HG02798 (cell line): ENCODE results near the gene RIPOR1.
"Not testable (repeated sequence)": the region's sequence is repeated elsewhere in the genome, so short reads cannot be mapped to it uniquely, and the experiment has no call there.

Experiments
- ATAC-seq: cut with Tn5 transposase; IDR thresholded peaks from one replicate; pipeline ENCODE4 v1.9.1; 2021; ENCODE audit warnings: mild to moderate bottlenecking; ENCODE audit not compliant: unreplicated experiment, poor library complexity

Gene RIPOR1

GRCh38 chr16:67528222-67528869 lies at the start of gene RIPOR1:
TSS of gene RIPOR1 (plus strand) at chr16:67528829. CDS start at chr16:67538447, 9,618 bp downstream.
- ATAC-seq, result peak; percentile 49

- ATAC-seq, result peak; percentile 97
Observed at GRCh38 chr16:67480833-67481560, 47.6 kb upstream of the RIPOR1 start, which contains the start of gene ATP6V0D1. TSS of gene ATP6V0D1 (minus strand) at chr16:67481157. CDS start at chr16:67481086, 71 bp downstream.

GRCh38 chr16:67481561-67482232 lies 46.9 kb upstream of the RIPOR1 start:
- ATAC-seq, result peak; percentile 0

- no peak for ATAC-seq
Observed at GRCh38 chr16:67482233-67482924, 46.2 kb upstream of the RIPOR1 start.

- no peak for ATAC-seq
Observed at GRCh38 chr16:67483150-67483549, 45.5 kb upstream of the RIPOR1 start, which contains the start of gene AGRP. TSS of gene AGRP (minus strand) at chr16:67483547. CDS start at chr16:67483398, 149 bp downstream.

- ATAC-seq, result no peak
Observed at GRCh38 chr16:67483731-67484525, 44.7 kb upstream of the RIPOR1 start.

GRCh38 chr16:67486805-67487204 lies 41.8 kb upstream of the RIPOR1 start:
- no peak for ATAC-seq

- not testable (repeated sequence) for ATAC-seq
Observed at GRCh38 chr16:67487561-67487960, 41.1 kb upstream of the RIPOR1 start.

GRCh38 chr16:67489401-67490083 lies 39.1 kb upstream of the RIPOR1 start:
- no peak for ATAC-seq

GRCh38 chr16:67490335-67491096 lies 38.1 kb upstream of the RIPOR1 start:
- no peak for ATAC-seq

GRCh38 chr16:67499106-67499505 lies 29.5 kb upstream of the RIPOR1 start:
- no peak for ATAC-seq

GRCh38 chr16:67504031-67505021 lies 24.3 kb upstream of the RIPOR1 start:
- no peak for ATAC-seq

- no peak for ATAC-seq
Observed at GRCh38 chr16:67506468-67506867, 22.2 kb upstream of the RIPOR1 start.

GRCh38 chr16:67509016-67509415 lies 19.6 kb upstream of the RIPOR1 start:
- ATAC-seq, result no peak

GRCh38 chr16:67513892-67514291 lies 14.7 kb upstream of the RIPOR1 start:
- ATAC-seq, result not testable (repeated sequence)

- ATAC-seq, result peak; percentile 32
Observed at GRCh38 chr16:67514382-67514828, 14.2 kb upstream of the RIPOR1 start.
